Stimulated activated naive CD8-positive, alpha-beta T cell treated with anti-CD3 and anti-CD28 coated beads, Interleukin-15, Interleukin-2, amounts not matched to agents 100 U/mL and 50 U/mL, for 24 hours (primary cell): ENCODE data around the gene FSTL3.
"Not testable (repeated sequence)": the region's sequence is repeated elsewhere in the genome, so short reads cannot be mapped to it uniquely, and the experiment has no call there.

ENCODE experiments used
- ATAC-seq: fragments of 150-1000 bp; cut with Tn5 transposase; one replicate; pipeline ENCODE4 v1.10.0; 2021
- DNase-seq: peaks from one replicate; pipeline ENCODE4 v3.0.0; 2021

The FSTL3 gene

DNA sequence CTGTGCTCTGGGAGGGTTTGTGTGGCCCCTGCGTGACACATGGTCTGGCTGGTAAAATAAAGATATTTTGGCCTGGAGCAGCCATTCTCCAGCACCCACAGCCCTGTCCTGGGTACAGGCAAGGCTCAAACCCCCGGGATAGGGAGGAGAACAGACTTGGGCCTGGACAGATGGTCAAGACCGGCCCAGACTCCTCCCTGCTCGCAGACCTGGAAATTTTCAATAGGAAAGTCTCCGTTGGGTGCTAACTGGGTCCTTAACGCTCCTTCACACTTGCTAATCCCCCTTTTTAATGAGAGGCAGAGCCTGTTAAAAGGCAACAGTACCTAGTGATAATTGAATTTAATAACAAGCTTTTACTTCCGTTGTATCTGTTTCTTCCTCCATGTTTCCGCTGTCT lies 35.1 kb downstream of the FSTL3 start:
- DNase-seq (no peak), ATAC-seq (no peak)

- no peak for DNase-seq
- no peak for ATAC-seq
These were observed 39.2 kb downstream of the FSTL3 start for GRCh38 chr19:715347-715746.

- DNase-seq (no peak), ATAC-seq (no peak)
These were observed 42.2 kb downstream of the FSTL3 start for GRCh38 chr19:718251-718951.

- DNase-seq (no peak), ATAC-seq (no peak)
These were observed 42.9 kb downstream of the FSTL3 start for GRCh38 chr19:718991-719512.

GRCh38 chr19:719636-720344 lies 43.6 kb downstream of the FSTL3 start:
- ATAC-seq (no peak), DNase-seq (no peak)

- ATAC-seq (no peak), DNase-seq (no peak)
These were observed 44.4 kb downstream of the FSTL3 start for GRCh38 chr19:720345-721160.

DNA sequence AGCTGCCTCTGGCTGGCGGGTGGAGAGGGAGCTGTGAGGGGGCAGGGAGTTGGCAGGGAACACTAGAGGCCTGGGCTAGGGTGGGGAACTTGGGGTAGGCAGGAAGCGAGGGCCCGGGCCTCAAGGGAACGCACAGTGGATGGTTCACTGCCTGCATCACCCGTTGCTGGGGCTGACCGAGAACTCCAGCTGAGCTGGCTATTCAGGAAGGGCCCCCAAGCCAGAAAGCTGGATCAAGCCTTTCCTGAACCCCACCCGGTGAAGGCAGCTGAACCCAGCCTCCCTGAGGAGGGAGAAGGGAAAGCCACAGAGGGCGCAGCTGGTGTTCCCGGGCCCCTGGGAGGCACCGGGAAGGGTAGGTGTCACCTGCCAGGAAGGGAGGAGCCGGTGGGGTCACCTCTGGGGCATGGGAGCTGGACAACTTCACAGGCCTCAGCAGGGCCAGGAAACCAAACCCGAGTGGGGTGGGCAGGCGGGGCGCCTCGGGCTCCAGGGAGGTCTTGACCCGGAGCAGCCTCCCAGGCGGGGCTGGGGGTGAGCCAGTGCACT lies 46.4 kb downstream of the FSTL3 start:
- ATAC-seq = no peak
- DNase-seq = no peak

DNA sequence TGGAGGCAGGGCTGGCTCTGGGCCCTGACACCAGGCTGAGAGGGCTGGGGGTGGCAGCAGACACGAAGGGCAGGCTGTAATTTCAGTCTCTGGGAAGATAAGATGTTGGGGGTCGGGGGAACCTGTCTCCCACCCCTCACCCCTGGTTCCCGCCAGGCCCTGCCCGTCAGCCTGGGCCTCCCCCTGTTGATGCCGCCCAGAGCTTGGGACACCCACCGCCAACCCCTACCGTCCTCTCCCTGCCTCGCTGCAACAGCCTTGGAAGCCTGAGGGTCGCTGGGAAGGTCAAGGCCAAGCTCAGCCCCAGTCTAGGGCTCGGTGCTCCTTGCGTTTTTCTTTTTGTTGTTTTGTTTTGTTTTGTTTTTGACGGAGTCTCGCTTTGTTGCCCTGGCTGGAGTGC lies 47.1 kb downstream of the FSTL3 start:
- no peak for DNase-seq
- no peak for ATAC-seq

DNA sequence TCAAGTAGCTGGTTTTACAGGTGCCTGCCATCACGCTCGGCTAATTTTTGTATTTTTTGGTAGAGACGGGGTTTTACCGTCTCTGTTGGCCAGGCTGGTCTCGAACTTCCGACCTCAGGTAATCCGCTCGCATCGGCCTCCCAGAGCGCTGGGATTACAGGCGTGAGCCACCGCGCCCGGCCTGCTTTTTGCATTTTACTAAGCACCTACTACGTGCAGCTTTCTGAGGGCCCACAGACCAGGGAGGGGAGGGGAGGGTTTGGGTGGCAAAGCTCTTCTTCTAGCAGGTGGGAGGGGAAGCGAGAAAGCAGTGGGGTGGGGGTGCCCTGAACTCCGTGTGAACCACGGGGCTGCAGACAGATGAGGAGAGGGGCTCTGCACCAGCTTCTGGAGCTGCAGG lies 47.5 kb downstream of the FSTL3 start:
- ATAC-seq (no peak), DNase-seq (no peak)

DNA sequence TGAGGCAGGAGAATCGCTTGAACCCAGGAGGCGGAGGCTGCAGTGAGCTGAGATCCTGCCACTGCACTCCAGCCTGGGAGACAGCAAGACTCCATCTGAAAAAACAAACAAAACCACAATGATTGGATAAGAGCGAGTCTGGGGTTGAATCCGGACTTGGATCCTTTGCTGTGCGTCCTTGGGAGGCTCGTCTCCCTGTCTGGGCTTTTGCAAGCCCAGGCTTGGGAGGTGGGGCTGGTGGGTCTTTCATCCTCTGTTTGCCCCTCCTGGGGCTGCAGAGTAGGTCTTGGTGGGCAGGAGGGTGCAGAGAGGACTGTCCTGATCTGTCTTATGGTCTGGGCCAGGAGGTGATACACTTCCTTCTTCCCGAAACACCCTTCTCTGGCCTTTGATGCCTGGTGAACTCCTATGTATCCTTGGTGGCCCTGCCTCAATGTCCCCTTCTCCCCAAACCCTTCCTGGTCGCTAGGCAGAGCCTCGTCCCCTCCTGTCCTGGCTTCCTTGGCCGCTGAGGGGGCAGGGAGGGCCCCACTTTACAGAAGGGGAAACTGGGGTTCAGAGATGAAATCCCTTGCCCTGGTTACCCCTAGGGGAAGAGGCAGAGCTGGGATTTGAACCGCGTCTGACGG lies 49.4 kb downstream of the FSTL3 start:
- DNase-seq = no peak
- ATAC-seq = no peak

GRCh38 chr19:726993-727956 lies 51.1 kb downstream of the FSTL3 start:
- DNase-seq = no peak
- ATAC-seq = no peak

DNA sequence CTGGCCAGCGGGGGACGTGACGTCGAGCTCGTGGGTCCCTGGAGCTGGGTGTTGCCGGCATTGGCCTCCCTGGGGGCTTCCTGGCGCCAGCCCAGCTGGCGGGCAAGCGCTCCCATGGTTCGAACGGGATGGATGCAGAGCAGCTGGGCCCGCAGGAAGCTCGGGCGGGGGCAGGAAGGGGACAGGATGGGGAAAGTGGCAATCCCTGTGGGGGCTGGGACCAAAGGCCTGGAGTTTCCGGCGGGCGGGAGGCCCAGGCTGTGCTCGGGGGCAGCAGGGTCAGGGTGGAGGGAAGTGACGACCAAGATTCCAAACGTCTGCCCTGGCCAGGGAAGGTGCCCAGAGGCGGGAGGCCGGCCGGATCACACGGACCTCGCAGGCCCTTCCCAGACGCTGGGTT lies 51.8 kb downstream of the FSTL3 start:
- DNase-seq = no peak

DNA sequence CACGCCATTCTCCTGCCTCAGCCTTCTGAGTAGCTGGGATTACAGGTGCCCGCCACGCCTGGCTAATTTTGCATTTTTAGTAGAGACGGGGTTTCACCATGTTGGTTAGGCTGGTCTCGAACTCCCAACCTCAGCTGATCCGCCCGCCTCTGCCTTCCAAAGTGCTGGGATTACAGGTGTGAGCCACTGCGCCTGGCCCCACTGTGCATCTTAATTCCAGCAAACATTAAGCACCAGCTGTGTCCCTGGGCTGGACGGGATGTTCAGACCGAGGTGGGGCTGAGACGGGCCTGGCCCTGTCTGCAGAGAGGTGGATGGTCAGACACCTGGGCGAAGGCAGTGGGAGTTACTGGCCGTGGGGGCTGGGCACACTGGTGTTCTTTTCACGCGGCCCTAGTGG lies 53.4 kb downstream of the FSTL3 start:
- not testable (repeated sequence) for ATAC-seq, DNase-seq

More for the DNA sequence above, 51.8 kb downstream of the FSTL3 start:
- ATAC-seq = no peak

GRCh38 chr19:729965-730668 lies 53.9 kb downstream of the FSTL3 start:
- ATAC-seq = no peak
- DNase-seq = no peak

DNA sequence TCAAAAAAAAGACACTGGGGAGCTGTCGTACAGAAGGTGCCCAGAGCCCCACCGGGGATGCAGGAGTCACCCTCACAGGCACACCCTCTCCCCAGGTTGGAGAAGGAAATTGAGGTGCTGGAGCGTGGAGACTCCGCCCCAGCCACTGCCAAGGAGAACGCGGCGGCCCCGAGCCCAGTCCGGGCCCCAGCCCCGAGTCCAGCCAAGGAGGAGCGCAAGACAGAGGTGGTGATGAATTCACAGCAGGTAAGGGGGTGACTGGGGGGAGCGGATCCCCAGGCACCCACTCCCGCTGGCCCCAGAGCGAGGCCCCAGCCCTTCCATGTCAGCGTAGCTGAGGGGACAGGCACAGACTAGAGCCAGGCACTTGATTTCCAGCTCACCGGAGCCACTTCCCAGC lies 54.8 kb downstream of the FSTL3 start:
- DNase-seq = no peak
- no peak for ATAC-seq

DNA sequence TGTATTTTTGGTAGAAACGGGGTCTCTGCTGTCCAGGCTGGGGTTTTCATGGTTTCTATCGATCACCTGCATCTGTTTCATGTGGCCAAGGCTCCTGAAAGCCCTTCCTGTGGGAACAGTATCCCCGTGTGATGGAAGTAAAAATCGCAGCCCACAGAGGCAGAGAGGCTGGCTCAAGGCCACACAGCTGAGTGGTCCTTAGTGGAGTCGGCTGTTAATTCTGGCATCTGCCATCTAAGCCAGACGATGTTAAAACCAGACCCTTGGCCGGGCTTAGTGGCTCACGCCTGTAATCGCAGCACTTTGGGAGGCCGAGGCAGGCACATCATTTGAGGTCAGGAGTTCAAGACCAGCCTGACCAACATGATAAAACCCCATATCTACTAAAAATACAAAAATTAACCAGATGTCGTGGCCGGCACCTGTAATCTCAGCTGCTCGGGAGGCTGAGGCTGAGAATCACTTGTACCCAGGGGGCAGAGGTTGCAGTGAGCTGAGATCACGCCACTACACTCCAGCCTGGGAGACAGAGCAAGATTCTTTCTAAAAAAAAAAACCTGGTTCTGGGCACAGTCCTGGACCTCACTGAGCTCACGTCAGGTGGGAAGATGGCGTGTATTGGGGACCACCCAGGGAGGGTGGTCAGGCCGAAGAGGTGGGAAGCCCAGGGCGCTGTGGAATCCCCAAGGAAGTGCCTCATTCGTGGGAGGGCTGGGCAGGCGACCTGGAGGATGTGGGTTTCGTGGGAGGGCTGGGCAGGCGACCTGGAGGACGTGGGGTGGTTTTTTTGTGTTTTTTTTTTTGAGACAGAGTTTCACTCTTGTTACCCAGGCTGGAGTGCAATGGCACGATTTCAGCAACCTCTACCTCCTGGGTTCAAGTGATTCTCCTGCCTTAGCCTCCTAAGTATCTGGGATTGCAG lies 56.2 kb downstream of the FSTL3 start:
- DNase-seq = no peak
- ATAC-seq = no peak
